ENCODE measurements around the gene GNPTAB. TPM values are rescaled to one million over a fixed set of nuclear protein-coding genes. Genes with fewer than 3 reads are reported as not detected.

Gene GNPTAB
- total RNA-seq, 1 donor from 2014 or later: 59.2 TPM

- no peaks in the 10 kb centered on the region for H3K27me3 ChIP-seq (ENCODE audit: low read depth)
- H3K36me3 ChIP-seq: peaks cover 63% of the 10 kb centered on the region
- TF ChIP-seq, protein P1, sequence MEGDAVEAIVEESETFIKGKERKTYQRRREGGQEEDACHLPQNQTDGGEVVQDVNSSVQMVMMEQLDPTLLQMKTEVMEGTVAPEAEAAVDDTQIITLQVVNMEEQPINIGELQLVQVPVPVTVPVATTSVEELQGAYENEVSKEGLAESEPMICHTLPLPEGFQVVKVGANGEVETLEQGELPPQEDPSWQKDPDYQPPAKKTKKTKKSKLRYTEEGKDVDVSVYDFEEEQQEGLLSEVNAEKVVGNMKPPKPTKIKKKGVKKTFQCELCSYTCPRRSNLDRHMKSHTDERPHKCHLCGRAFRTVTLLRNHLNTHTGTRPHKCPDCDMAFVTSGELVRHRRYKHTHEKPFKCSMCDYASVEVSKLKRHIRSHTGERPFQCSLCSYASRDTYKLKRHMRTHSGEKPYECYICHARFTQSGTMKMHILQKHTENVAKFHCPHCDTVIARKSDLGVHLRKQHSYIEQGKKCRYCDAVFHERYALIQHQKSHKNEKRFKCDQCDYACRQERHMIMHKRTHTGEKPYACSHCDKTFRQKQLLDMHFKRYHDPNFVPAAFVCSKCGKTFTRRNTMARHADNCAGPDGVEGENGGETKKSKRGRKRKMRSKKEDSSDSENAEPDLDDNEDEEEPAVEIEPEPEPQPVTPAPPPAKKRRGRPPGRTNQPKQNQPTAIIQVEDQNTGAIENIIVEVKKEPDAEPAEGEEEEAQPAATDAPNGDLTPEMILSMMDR (IDR thresholded peaks at IDR 0.05): no peak
- no peak for DNase-seq
- ATAC-seq: no peak
- no peak overlapping the region for H3K4me3 ChIP-seq
- no peaks in the 10 kb centered on the region for H3K4me1 ChIP-seq
- intact Hi-C loops (cut with DNase I): no loop called here
- H3K9me3 ChIP-seq: no peaks in the 10 kb centered on the region
- H3K27ac ChIP-seq: no peak overlapping the region
Measured at GRCh38 chr12:101785671-101786070, 45.1 kb downstream of the GNPTAB start.

- intact Hi-C loops (cut with DNase I): no loop called here
- Histone ChIP-seq H3K36me3 (peaks cover 60% of the 10 kb centered on the region), H3K4me1 (no peaks in the 10 kb centered on the region), H3K27me3 (ENCODE audit: low read depth) (no peaks in the 10 kb centered on the region), H3K27ac (no peak overlapping the region), H3K4me3 (no peak overlapping the region), H3K9me3 (no peaks in the 10 kb centered on the region)
- DNase-seq (no peak), ATAC-seq (no peak)
- TF ChIP-seq, protein P1 (IDR thresholded peaks at IDR 0.05): no peak
Measured at GRCh38 chr12:101784376-101784775, 46.4 kb downstream of the GNPTAB start.

GRCh38 chr12:101783838-101784237 is 46.9 kb downstream of the GNPTAB start:
- H3K4me3 ChIP-seq: no peak overlapping the region
- H3K27ac ChIP-seq: no peak overlapping the region
- no peaks in the 10 kb centered on the region for H3K4me1 ChIP-seq
- TF ChIP-seq, protein P1 (IDR thresholded peaks at IDR 0.05): no peak
- DNase-seq (no peak), ATAC-seq (no peak)
- H3K9me3 ChIP-seq: no peaks in the 10 kb centered on the region
- intact Hi-C loops (cut with DNase I): no loop called here
- H3K36me3 ChIP-seq: peaks cover 58% of the 10 kb centered on the region
- no peaks in the 10 kb centered on the region for H3K27me3 ChIP-seq (ENCODE audit: low read depth)

DNA sequence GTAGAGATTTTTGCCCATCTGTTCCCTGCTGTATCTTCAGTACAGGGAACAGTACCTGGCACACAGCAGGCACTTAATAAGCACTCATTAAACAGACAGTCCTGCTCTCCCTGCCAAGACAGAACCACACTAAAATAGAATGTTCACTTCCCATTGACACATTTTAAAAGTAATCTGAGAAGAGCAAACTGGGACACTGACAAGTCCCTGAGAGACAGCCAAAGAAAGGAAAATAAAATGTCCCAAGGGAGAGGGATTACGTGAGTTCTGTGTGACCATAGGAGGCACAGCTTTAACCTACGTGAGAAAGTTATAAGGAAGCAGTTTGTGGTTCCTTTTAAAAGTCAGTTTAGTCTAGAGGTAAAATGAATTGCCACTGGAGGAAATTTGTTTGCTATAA is 47.6 kb downstream of the GNPTAB start:
- Histone ChIP-seq H3K9me3 (no peaks in the 10 kb centered on the region), H3K36me3 (peaks cover 51% of the 10 kb centered on the region), H3K27me3 (ENCODE audit: low read depth) (no peaks in the 10 kb centered on the region), H3K4me3 (no peak overlapping the region), H3K4me1 (no peaks in the 10 kb centered on the region), H3K27ac (no peak overlapping the region)
- no peak for DNase-seq
- no peak for ATAC-seq
- TF ChIP-seq, protein P1 (IDR thresholded peaks at IDR 0.05): no peak
- intact Hi-C loops (cut with DNase I): no loop called here

- DNase-seq (no peak), ATAC-seq (no peak)
- TF ChIP-seq, protein P1 (IDR thresholded peaks at IDR 0.05): no peak
- Histone ChIP-seq H3K4me3 (no peak overlapping the region), H3K27me3 (ENCODE audit: low read depth) (no peaks in the 10 kb centered on the region), H3K27ac (no peak overlapping the region), H3K36me3 (peaks cover 47% of the 10 kb centered on the region), H3K9me3 (no peaks in the 10 kb centered on the region), H3K4me1 (no peaks in the 10 kb centered on the region)
- intact Hi-C loops (cut with DNase I): no loop called here
Measured at GRCh38 chr12:101782273-101782731, 48.5 kb downstream of the GNPTAB start.

DNA sequence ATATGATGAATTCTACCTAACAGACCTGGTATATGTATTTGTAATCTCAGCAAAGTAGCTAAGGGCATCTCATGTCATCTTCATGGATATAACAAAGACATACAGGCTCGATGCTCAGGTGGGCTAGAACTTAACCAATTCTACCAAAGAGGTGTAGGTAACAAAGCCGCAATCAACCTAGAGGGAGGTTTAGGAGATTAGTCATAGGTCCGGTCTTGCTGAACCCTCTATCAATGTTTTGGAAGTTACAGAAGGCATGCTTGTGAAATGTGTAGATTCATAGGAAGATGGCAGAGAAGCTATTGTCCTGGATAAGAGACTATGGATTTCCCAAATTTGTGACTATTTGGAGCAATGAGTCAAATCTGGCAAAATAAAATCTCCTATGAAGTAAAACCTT is 48.9 kb downstream of the GNPTAB start:
- DNase-seq: no peak
- no peak overlapping the region for H3K4me3 ChIP-seq
- ATAC-seq: no peak
- intact Hi-C loops (cut with DNase I): no loop called here
- H3K9me3 ChIP-seq: no peaks in the 10 kb centered on the region
- TF ChIP-seq, protein P1 (IDR thresholded peaks at IDR 0.05): no peak
- peaks cover 50% of the 10 kb centered on the region for H3K36me3 ChIP-seq
- H3K27ac ChIP-seq: no peak overlapping the region
- no peaks in the 10 kb centered on the region for H3K4me1 ChIP-seq
- no peaks in the 10 kb centered on the region for H3K27me3 ChIP-seq (ENCODE audit: low read depth)
